ENCODE results near the gene LCMT1.

DNA sequence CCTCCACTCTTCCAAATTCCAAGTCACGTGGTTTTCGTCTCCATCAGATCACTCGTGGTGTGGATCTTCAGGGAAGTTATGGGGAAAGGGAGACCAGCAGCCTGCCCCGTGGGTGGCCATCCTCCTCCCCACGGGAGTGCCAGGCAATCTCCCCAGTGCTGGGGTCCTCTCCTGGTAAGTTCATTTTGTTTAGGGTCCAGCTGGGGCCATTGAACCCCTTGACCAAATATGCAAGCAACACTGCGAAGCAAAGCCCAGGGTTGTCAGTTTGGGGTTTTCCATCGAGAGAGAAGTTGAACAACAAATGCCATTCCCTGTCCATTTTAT, 4.1 kb upstream of the LCMT1 start:
- TF ChIP-seq, protein P1, sequence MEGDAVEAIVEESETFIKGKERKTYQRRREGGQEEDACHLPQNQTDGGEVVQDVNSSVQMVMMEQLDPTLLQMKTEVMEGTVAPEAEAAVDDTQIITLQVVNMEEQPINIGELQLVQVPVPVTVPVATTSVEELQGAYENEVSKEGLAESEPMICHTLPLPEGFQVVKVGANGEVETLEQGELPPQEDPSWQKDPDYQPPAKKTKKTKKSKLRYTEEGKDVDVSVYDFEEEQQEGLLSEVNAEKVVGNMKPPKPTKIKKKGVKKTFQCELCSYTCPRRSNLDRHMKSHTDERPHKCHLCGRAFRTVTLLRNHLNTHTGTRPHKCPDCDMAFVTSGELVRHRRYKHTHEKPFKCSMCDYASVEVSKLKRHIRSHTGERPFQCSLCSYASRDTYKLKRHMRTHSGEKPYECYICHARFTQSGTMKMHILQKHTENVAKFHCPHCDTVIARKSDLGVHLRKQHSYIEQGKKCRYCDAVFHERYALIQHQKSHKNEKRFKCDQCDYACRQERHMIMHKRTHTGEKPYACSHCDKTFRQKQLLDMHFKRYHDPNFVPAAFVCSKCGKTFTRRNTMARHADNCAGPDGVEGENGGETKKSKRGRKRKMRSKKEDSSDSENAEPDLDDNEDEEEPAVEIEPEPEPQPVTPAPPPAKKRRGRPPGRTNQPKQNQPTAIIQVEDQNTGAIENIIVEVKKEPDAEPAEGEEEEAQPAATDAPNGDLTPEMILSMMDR (IDR thresholded peaks at IDR 0.05 in 4 of 5, conservative IDR thresholded peaks at IDR 0.05 in 1 of 5), result no peak
- no peak for TF ChIP-seq POLR2A (IDR thresholded peaks at IDR 0.05)

All from gastrocnemius medialis (tissue), 4 donors.